Smooth muscle cell (in vitro differentiated cells): Measurements from ENCODE around the gene TOX2. TPM values are rescaled to one million over a fixed set of nuclear protein-coding genes. Genes with fewer than 3 reads are reported as not detected.

Source experiments
- DNase-seq: peaks from one replicate; lab custom pipeline; 2025; ENCODE audit not compliant: unreplicated experiment; lab: John Stamatoyannopoulos, UW
- H2AFZ ChIP-seq: fragments of 200-600 bp; sonication (generic); 2 replicates; pipeline ENCODE4 v1.6.0; 2016; ENCODE audit warnings: antibody characterized with exemption, low read depth, mild to moderate bottlenecking
- H3F3A ChIP-seq: fragments of 200-600 bp; sonication (generic); 2 replicates; pipeline ENCODE4 v1.6.0; 2017; ENCODE audit warnings: antibody characterized with exemption, low read depth
- H3K27ac ChIP-seq: fragments of 200-600 bp; sonication (generic); 2 replicates; pipeline ENCODE4 v1.5.1; 2016; ENCODE audit warnings: low read depth, mild to moderate bottlenecking
- H3K27me3 ChIP-seq: fragments of 200-600 bp; sonication (generic); 2 replicates; pipeline ENCODE4 v1.6.1; 2016; ENCODE audit warnings: low read depth, mild to moderate bottlenecking
- H3K36me3 ChIP-seq: fragments of 200-600 bp; sonication (generic); 2 replicates; pipeline ENCODE4 v1.5.1; 2016; ENCODE audit warnings: low read depth
- H3K4me1 ChIP-seq: fragments of 200-600 bp; sonication (generic); 2 replicates; pipeline ENCODE4 v1.5.1; 2016; ENCODE audit warnings: low read depth
- H3K4me2 ChIP-seq: fragments of 200-600 bp; sonication (generic); 2 replicates; pipeline ENCODE4 v1.6.0; 2016; ENCODE audit warnings: mild to moderate bottlenecking
- H3K4me3 ChIP-seq: fragments of 200-600 bp; sonication (generic); 2 replicates; pipeline ENCODE4 v1.5.1; 2016; ENCODE audit warnings: mild to moderate bottlenecking
- H3K79me2 ChIP-seq: fragments of 200-600 bp; sonication (generic); 2 replicates; pipeline ENCODE4 v1.6.0; 2016; ENCODE audit warnings: low read depth, mild to moderate bottlenecking
- H3K9ac ChIP-seq: fragments of 200-600 bp; sonication (generic); 2 replicates; pipeline ENCODE4 v1.6.0; 2016; ENCODE audit warnings: low read depth
- H3K9me3 ChIP-seq: fragments of 200-600 bp; sonication (generic); replicated peaks from 2 replicates; pipeline ENCODE4 v1.5.1; 2016; ENCODE audit warnings: low read depth
- H4K20me1 ChIP-seq: fragments of 200-600 bp; sonication (generic); 2 replicates; pipeline ENCODE4 v1.6.0; 2016; ENCODE audit warnings: low read depth
- CTCF ChIP-seq: fragments of 200-600 bp; sonication (generic); IDR thresholded peaks from 2 replicates; pipeline ENCODE4 v1.5.1; 2017; ENCODE audit warnings: borderline replicate concordance, mild to moderate bottlenecking, antibody characterized with exemption; ENCODE audit not compliant: insufficient read depth, poor library complexity, severe bottlenecking
- WGBS: methylation state at CpG from one replicate; pipeline ENCODE4 v1.1.7; 2016; ENCODE audit warnings: low lambda C conversion rate; 5-methylcytosine and 5-hydroxymethylcytosine counted together
- polyA plus RNA-seq: library from polyadenylated mRNA; unstranded; fragments of >200 nt; fragmentation: Nextera tagmentation; extraction: Ambion mirVana; gene quantifications from 2 replicates; pipeline ENCODE4 v1.2.1, GENCODE V29; 2016
- total RNA-seq: library from RNA; depleted of rRNA; stranded (reverse); fragments of >200 nt; gene quantifications from 2 replicates; pipeline ENCODE4 v1.2.3, GENCODE V29; 2014

TOX2 gene
- total and polyA plus RNA-seq, 2 experiments from 2014 or later = 1.1 to 3.8 TPM

- no peaks in the 10 kb centered on the region for H3K36me3 ChIP-seq
- 78% methylated on average over 19 of the region's 19 CpGs for WGBS
- H3K27ac ChIP-seq = no peak overlapping the region
- no peaks in the 10 kb centered on the region for H3K27me3 ChIP-seq
- H4K20me1 ChIP-seq = no peaks in the 10 kb centered on the region
- no peak for DNase-seq
- H2AFZ ChIP-seq = no peak overlapping the region
- H3K79me2 ChIP-seq = no peaks in the 10 kb centered on the region
- no peak for TF ChIP-seq CTCF
- H3K9me3 ChIP-seq = no peaks in the 10 kb centered on the region
- no peaks in the 10 kb centered on the region for H3K4me1 ChIP-seq
- H3F3A ChIP-seq = peaks cover 3% of the 10 kb centered on the region
- no peak overlapping the region for H3K4me2 ChIP-seq
- H3K4me3 ChIP-seq = no peak overlapping the region
- no peak overlapping the region for H3K9ac ChIP-seq
Observed at GRCh38 chr20:43959079-43959919, 44.6 kb downstream of the TOX2 start.

GRCh38 chr20:43959920-43960227, 45.2 kb downstream of the TOX2 start:
- Histone ChIP-seq H3K4me2 (no peak overlapping the region), H3K27ac (no peak overlapping the region), H4K20me1 (no peaks in the 10 kb centered on the region), H2AFZ (no peak overlapping the region), H3K9me3 (no peaks in the 10 kb centered on the region), H3F3A (peaks cover 3% of the 10 kb centered on the region), H3K4me1 (no peaks in the 10 kb centered on the region), H3K27me3 (no peaks in the 10 kb centered on the region), H3K36me3 (no peaks in the 10 kb centered on the region), H3K4me3 (no peak overlapping the region), H3K79me2 (no peaks in the 10 kb centered on the region), H3K9ac (no peak overlapping the region)
- DNase-seq = no peak
- no peak for TF ChIP-seq CTCF
- 86% methylated on average over 4 of the region's 4 CpGs for WGBS

- Histone ChIP-seq H2AFZ (no peak overlapping the region), H3K27me3 (no peaks in the 10 kb centered on the region), H3K4me3 (no peak overlapping the region), H3F3A (peaks cover 3% of the 10 kb centered on the region), H3K9ac (no peak overlapping the region), H3K4me1 (no peaks in the 10 kb centered on the region), H3K79me2 (no peaks in the 10 kb centered on the region), H3K27ac (no peak overlapping the region), H3K9me3 (no peaks in the 10 kb centered on the region), H3K36me3 (no peaks in the 10 kb centered on the region), H3K4me2 (no peak overlapping the region), H4K20me1 (no peaks in the 10 kb centered on the region)
- 77% methylated on average over 2 of the region's 2 CpGs for WGBS
- no peak for TF ChIP-seq CTCF
- DNase-seq = no peak
Observed at GRCh38 chr20:43960231-43960630, 45.6 kb downstream of the TOX2 start.

GRCh38 chr20:43961116-43961515, 46.5 kb downstream of the TOX2 start:
- no peak for TF ChIP-seq CTCF
- no peaks in the 10 kb centered on the region for H3K4me1 ChIP-seq
- 95% methylated on average over 5 of the region's 5 CpGs for WGBS

More at GRCh38 chr20:43961116-43961515, 46.5 kb downstream of the TOX2 start:
- Histone ChIP-seq H3K9me3 (no peaks in the 10 kb centered on the region), H4K20me1 (no peaks in the 10 kb centered on the region), H2AFZ (no peak overlapping the region), H3K4me2 (no peak overlapping the region), H3K27ac (no peak overlapping the region), H3F3A (peaks cover 1% of the 10 kb centered on the region), H3K36me3 (no peaks in the 10 kb centered on the region), H3K4me3 (no peak overlapping the region), H3K9ac (no peak overlapping the region), H3K27me3 (no peaks in the 10 kb centered on the region), H3K79me2 (no peaks in the 10 kb centered on the region)
- no peak for DNase-seq
